Measurements from ENCODE around the gene PARVA. TPM values are rescaled to one million over a fixed set of nuclear protein-coding genes. Genes with fewer than 3 reads are reported as not detected.

Gene PARVA
- total RNA-seq, 2 experiments from 2014 or later = 0.08 to 0.98 TPM

DNA sequence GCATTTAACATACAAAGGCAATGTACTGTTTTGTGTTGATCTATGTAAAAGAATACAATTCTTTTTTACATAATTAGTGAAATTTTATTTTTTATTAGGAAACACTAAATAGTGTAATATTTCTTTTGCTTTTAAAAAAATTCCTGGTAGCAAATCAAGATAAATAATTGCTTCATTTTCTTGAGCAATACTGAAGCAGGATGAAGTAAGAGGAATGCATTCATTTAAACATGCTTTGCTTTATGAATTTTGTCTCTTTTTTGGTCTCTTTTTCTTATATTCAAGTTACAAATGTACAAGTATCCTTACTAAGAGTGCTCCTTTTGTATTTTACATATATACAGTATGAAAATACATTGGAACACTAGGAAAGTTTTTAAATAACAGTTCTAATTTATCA lies 152.4 kb downstream of the PARVA start:
- Histone ChIP-seq H3K4me3 (ENCODE audit: low read length) (no peak overlapping the region), H3K9me3 (ENCODE audit: control insufficient read depth in 1 of 2, insufficient read depth in 1 of 2, low read length in 2 of 2) (no peaks in the 10 kb centered on the region), H3K27ac (ENCODE audit: low read depth in 1 of 2, low read length in 2 of 2) (no peak overlapping the region), H3K4me1 (ENCODE audit: insufficient read depth, low read length) (no peaks in the 10 kb centered on the region), H3K36me3 (ENCODE audit: insufficient read depth, low read length) (no peaks in the 10 kb centered on the region), H3K27me3 (ENCODE audit: control insufficient read depth in 1 of 2, insufficient read depth in 2 of 2, low read length in 2 of 2) (no peaks in the 10 kb centered on the region)
- TF ChIP-seq, protein P1, sequence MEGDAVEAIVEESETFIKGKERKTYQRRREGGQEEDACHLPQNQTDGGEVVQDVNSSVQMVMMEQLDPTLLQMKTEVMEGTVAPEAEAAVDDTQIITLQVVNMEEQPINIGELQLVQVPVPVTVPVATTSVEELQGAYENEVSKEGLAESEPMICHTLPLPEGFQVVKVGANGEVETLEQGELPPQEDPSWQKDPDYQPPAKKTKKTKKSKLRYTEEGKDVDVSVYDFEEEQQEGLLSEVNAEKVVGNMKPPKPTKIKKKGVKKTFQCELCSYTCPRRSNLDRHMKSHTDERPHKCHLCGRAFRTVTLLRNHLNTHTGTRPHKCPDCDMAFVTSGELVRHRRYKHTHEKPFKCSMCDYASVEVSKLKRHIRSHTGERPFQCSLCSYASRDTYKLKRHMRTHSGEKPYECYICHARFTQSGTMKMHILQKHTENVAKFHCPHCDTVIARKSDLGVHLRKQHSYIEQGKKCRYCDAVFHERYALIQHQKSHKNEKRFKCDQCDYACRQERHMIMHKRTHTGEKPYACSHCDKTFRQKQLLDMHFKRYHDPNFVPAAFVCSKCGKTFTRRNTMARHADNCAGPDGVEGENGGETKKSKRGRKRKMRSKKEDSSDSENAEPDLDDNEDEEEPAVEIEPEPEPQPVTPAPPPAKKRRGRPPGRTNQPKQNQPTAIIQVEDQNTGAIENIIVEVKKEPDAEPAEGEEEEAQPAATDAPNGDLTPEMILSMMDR (IDR thresholded peaks at IDR 0.05) = no peak
- CTCF ChIA-PET = no interaction called here
- no peaks in the 10 kb centered on the region for H3K4me1 Mint-ChIP-seq (ENCODE audit: low read depth)
- DNase-seq (no peak), ATAC-seq (ENCODE audit: poor library complexity) (no peak)
- POLR2A ChIA-PET = no interaction called here
- H3K27ac Mint-ChIP-seq = no peak overlapping the region
- peaks cover 4% of the 10 kb centered on the region for H3K27me3 Mint-ChIP-seq
- no peaks in the 10 kb centered on the region for H3K9me3 Mint-ChIP-seq
- H3K4me3 Mint-ChIP-seq = no peak overlapping the region
- no peaks in the 10 kb centered on the region for H3K36me3 Mint-ChIP-seq (ENCODE audit: low read depth)
- intact Hi-C loops (cut with DNase I, micrococcal nuclease) = no loop called here

GRCh38 chr11:12531020-12531419 lies 153.6 kb downstream of the PARVA start:
- Histone ChIP-seq H3K4me3 (ENCODE audit: low read length) (no peak overlapping the region), H3K9me3 (ENCODE audit: control insufficient read depth in 1 of 2, insufficient read depth in 1 of 2, low read length in 2 of 2) (no peaks in the 10 kb centered on the region), H3K27ac (ENCODE audit: low read depth in 1 of 2, low read length in 2 of 2) (no peak overlapping the region), H3K4me1 (ENCODE audit: insufficient read depth, low read length) (no peaks in the 10 kb centered on the region), H3K36me3 (ENCODE audit: insufficient read depth, low read length) (no peaks in the 10 kb centered on the region), H3K27me3 (ENCODE audit: control insufficient read depth in 1 of 2, insufficient read depth in 2 of 2, low read length in 2 of 2) (no peaks in the 10 kb centered on the region)
- Mint-ChIP-seq H3K27ac (no peak overlapping the region), H3K36me3 (ENCODE audit: low read depth) (no peaks in the 10 kb centered on the region), H3K4me1 (ENCODE audit: low read depth) (no peaks in the 10 kb centered on the region), H3K27me3 (peaks cover 4% of the 10 kb centered on the region), H3K9me3 (no peaks in the 10 kb centered on the region), H3K4me3 (no peak overlapping the region)
- intact Hi-C loops (cut with DNase I, micrococcal nuclease) = no loop called here
- DNase-seq (no peak), ATAC-seq (ENCODE audit: poor library complexity) (no peak)
- ChIA-PET POLR2A (no interaction called here), CTCF (no interaction called here)
- TF ChIP-seq, protein P1 (IDR thresholded peaks at IDR 0.05) = no peak

DNA sequence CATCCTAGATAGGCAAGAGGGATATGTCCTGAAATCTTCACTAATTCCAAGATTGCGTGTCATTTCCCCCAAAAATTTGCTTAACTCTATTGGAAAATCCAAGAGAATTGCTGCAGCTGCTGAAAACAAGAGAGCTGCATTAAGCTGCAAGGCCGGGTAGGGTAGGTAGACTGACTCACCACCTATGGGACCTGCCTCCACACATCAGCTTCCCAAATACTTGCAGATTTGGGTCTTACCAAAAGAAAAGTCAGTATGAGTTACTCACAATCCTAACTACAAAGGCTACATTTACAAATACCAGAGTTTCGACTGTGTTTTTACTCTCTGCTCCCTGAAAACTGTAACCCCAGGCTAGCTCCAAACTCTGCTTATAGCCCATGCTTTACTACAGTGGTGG lies 154.3 kb downstream of the PARVA start:
- ChIA-PET CTCF (no interaction called here), POLR2A (no interaction called here)
- no peaks in the 10 kb centered on the region for H3K27me3 ChIP-seq (ENCODE audit: control insufficient read depth in 1 of 2, insufficient read depth in 2 of 2, low read length in 2 of 2)
- TF ChIP-seq, protein P1 (IDR thresholded peaks at IDR 0.05) = no peak
- intact Hi-C loops (cut with DNase I, micrococcal nuclease) = no loop called here
- peaks cover 10% of the 10 kb centered on the region for H3K27me3 Mint-ChIP-seq
- H3K27ac ChIP-seq (ENCODE audit: low read depth in 1 of 2, low read length in 2 of 2) = no peak overlapping the region
- ATAC-seq (ENCODE audit: poor library complexity) (no peak), DNase-seq (no peak)
- no peaks in the 10 kb centered on the region for H3K9me3 Mint-ChIP-seq
- H3K4me1 Mint-ChIP-seq (ENCODE audit: low read depth) = no peaks in the 10 kb centered on the region
- H3K4me3 Mint-ChIP-seq = no peak overlapping the region
- no peaks in the 10 kb centered on the region for H3K36me3 ChIP-seq (ENCODE audit: insufficient read depth, low read length)
- no peak overlapping the region for H3K4me3 ChIP-seq (ENCODE audit: low read length)
- no peaks in the 10 kb centered on the region for H3K36me3 Mint-ChIP-seq (ENCODE audit: low read depth)
- no peaks in the 10 kb centered on the region for H3K4me1 ChIP-seq (ENCODE audit: insufficient read depth, low read length)
- H3K9me3 ChIP-seq (ENCODE audit: control insufficient read depth in 1 of 2, insufficient read depth in 1 of 2, low read length in 2 of 2) = no peaks in the 10 kb centered on the region
- H3K27ac Mint-ChIP-seq = no peak overlapping the region

Measured in CD4-positive, alpha-beta T cell (primary cell).